ENCODE data around the gene RNF225.
"Not testable (repeated sequence)": the region's sequence is repeated elsewhere in the genome, so short reads cannot be mapped to it uniquely, and the experiment has no call there.

The RNF225 gene

GRCh38 chr19:58366585-58367430 lies 28.6 kb upstream of the RNF225 start:
- Histone ChIP-seq H3K9me3 (ENCODE audit: control insufficient read depth, insufficient read depth, low read depth, low read length) (no peaks in the 10 kb centered on the region), H3K4me3 (ENCODE audit: low read depth, low read length) (no peak overlapping the region), H3K27me3 (ENCODE audit: control insufficient read depth, insufficient read depth, low read length) (no peaks in the 10 kb centered on the region), H3K9ac (ENCODE audit: low read length) (no peak overlapping the region), H3K36me3 (ENCODE audit: control insufficient read depth, insufficient read depth, low read length) (no peaks in the 10 kb centered on the region), H3K4me1 (ENCODE audit: control insufficient read depth, insufficient read depth, low read length) (no peaks in the 10 kb centered on the region), H3K27ac (ENCODE audit: low read depth, low read length) (no peak overlapping the region)

- H3K4me1 ChIP-seq (ENCODE audit: control insufficient read depth, insufficient read depth, low read length) = no peaks in the 10 kb centered on the region
- H3K9ac ChIP-seq (ENCODE audit: low read length) = no peak overlapping the region
- no peaks in the 10 kb centered on the region for H3K36me3 ChIP-seq (ENCODE audit: control insufficient read depth, insufficient read depth, low read length)
- H3K9me3 ChIP-seq (ENCODE audit: control insufficient read depth, insufficient read depth, low read depth, low read length) = no peaks in the 10 kb centered on the region
- no peaks in the 10 kb centered on the region for H3K27me3 ChIP-seq (ENCODE audit: control insufficient read depth, insufficient read depth, low read length)
- no peak overlapping the region for H3K4me3 ChIP-seq (ENCODE audit: low read depth, low read length)
- H3K27ac ChIP-seq (ENCODE audit: low read depth, low read length) = no peak overlapping the region
Measured at GRCh38 chr19:58367698-58368454, 27.6 kb upstream of the RNF225 start.

GRCh38 chr19:58368561-58369360 lies 26.7 kb upstream of the RNF225 start:
- Histone ChIP-seq H3K4me3 (ENCODE audit: low read depth, low read length) (no peak overlapping the region), H3K9me3 (ENCODE audit: control insufficient read depth, insufficient read depth, low read depth, low read length) (no peaks in the 10 kb centered on the region), H3K36me3 (ENCODE audit: control insufficient read depth, insufficient read depth, low read length) (no peaks in the 10 kb centered on the region), H3K27ac (ENCODE audit: low read depth, low read length) (no peak overlapping the region), H3K27me3 (ENCODE audit: control insufficient read depth, insufficient read depth, low read length) (no peaks in the 10 kb centered on the region), H3K4me1 (ENCODE audit: control insufficient read depth, insufficient read depth, low read length) (no peaks in the 10 kb centered on the region), H3K9ac (ENCODE audit: low read length) (no peak overlapping the region)

GRCh38 chr19:58372311-58373133 lies 22.9 kb upstream of the RNF225 start:
- Histone ChIP-seq H3K9me3 (ENCODE audit: control insufficient read depth, insufficient read depth, low read depth, low read length) (no peaks in the 10 kb centered on the region), H3K4me3 (ENCODE audit: low read depth, low read length) (no peak overlapping the region), H3K9ac (ENCODE audit: low read length) (no peak overlapping the region), H3K4me1 (ENCODE audit: control insufficient read depth, insufficient read depth, low read length) (no peaks in the 10 kb centered on the region), H3K27ac (ENCODE audit: low read depth, low read length) (no peak overlapping the region), H3K36me3 (ENCODE audit: control insufficient read depth, insufficient read depth, low read length) (no peaks in the 10 kb centered on the region), H3K27me3 (ENCODE audit: control insufficient read depth, insufficient read depth, low read length) (no peaks in the 10 kb centered on the region)

GRCh38 chr19:58374200-58374599 lies 21.3 kb upstream of the RNF225 start:
- H3K27ac ChIP-seq (ENCODE audit: low read depth, low read length) = no peak overlapping the region
- no peaks in the 10 kb centered on the region for H3K36me3 ChIP-seq (ENCODE audit: control insufficient read depth, insufficient read depth, low read length)
- H3K9me3 ChIP-seq (ENCODE audit: control insufficient read depth, insufficient read depth, low read depth, low read length) = no peaks in the 10 kb centered on the region
- H3K4me3 ChIP-seq (ENCODE audit: low read depth, low read length) = no peak overlapping the region
- no peaks in the 10 kb centered on the region for H3K27me3 ChIP-seq (ENCODE audit: control insufficient read depth, insufficient read depth, low read length)
- H3K4me1 ChIP-seq (ENCODE audit: control insufficient read depth, insufficient read depth, low read length) = no peaks in the 10 kb centered on the region
- no peak overlapping the region for H3K9ac ChIP-seq (ENCODE audit: low read length)

- H3K27me3 ChIP-seq (ENCODE audit: control insufficient read depth, insufficient read depth, low read length); H3K9ac ChIP-seq (ENCODE audit: low read length); H3K9me3 ChIP-seq (ENCODE audit: control insufficient read depth, insufficient read depth, low read depth, low read length): not testable (repeated sequence)
Measured at GRCh38 chr19:58376724-58377123, 18.7 kb upstream of the RNF225 start.

DNA sequence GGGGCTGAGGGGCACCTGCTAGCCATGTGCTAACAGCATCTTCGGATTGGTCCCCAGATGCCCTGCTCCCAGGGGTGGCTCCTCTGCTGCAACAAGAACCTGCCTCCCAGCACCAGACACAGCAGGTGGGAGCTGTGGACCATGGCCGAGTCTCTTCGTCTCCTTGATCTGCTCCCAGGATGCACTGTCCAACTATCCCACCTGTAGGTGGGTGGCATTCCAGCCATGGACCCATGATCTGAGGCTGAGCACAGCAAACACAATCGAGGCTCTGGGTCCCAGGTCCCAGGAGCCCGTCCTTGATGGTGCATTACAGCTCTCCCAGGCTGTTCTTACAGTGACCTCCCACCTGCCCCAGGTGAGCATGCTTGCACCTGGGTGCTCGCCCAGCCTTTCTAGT lies 16.2 kb upstream of the RNF225 start:
- Histone ChIP-seq H3K36me3 (ENCODE audit: control insufficient read depth, insufficient read depth, low read length) (no peaks in the 10 kb centered on the region), H3K9ac (ENCODE audit: low read length) (no peak overlapping the region), H3K4me1 (ENCODE audit: control insufficient read depth, insufficient read depth, low read length) (peaks cover 6% of the 10 kb centered on the region), H3K9me3 (ENCODE audit: control insufficient read depth, insufficient read depth, low read depth, low read length) (no peaks in the 10 kb centered on the region), H3K27ac (ENCODE audit: low read depth, low read length) (no peak overlapping the region), H3K4me3 (ENCODE audit: low read depth, low read length) (no peak overlapping the region), H3K27me3 (ENCODE audit: control insufficient read depth, insufficient read depth, low read length) (no peaks in the 10 kb centered on the region)

More at GRCh38 chr19:58376724-58377123, 18.7 kb upstream of the RNF225 start:
- not testable (repeated sequence) for H3K4me3 ChIP-seq (ENCODE audit: low read depth, low read length); H3K4me1 ChIP-seq (ENCODE audit: control insufficient read depth, insufficient read depth, low read length); H3K36me3 ChIP-seq (ENCODE audit: control insufficient read depth, insufficient read depth, low read length); H3K27ac ChIP-seq (ENCODE audit: low read depth, low read length)

DNA sequence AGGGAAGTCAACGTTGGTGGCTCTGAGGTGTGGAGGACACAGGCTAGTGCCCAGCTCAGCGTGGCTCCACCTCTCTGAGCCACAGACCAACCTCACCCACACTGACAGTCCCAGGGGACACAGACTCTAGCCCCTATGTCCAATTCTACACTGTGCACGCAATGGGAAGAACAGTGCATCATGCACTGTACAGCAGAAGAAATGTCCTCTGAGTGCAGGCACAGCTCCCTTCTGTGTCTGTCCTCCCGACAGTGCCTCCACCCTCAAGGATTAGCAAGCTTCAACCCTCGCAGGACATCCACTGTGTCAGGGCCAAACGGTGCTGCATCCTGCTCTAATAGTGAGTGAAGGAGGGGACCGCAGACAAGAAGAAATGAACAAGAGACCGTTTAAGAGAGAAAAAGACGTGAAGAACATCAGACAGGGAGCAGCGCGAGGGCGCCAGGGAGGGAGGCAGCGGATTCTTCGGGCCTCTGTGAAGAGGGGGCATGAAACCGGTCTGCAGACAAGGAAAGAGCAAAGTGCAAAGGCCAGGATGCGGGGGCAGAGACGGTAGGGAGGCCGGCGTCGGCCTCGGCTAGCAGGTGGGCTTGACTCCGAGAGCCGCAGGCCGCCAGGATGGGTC lies 15.3 kb upstream of the RNF225 start:
- H3K27me3 ChIP-seq (ENCODE audit: control insufficient read depth, insufficient read depth, low read length) = no peaks in the 10 kb centered on the region
- peaks cover 6% of the 10 kb centered on the region for H3K4me1 ChIP-seq (ENCODE audit: control insufficient read depth, insufficient read depth, low read length)
- H3K4me3 ChIP-seq (ENCODE audit: low read depth, low read length) = peak overlapping the region; percentile 80
- H3K9ac ChIP-seq (ENCODE audit: low read length) = peak overlapping the region; percentile 78
- no peaks in the 10 kb centered on the region for H3K9me3 ChIP-seq (ENCODE audit: control insufficient read depth, insufficient read depth, low read depth, low read length)
- H3K36me3 ChIP-seq (ENCODE audit: control insufficient read depth, insufficient read depth, low read length) = no peaks in the 10 kb centered on the region
- peak overlapping the region; percentile 56; the same call in 1 of the 2 replicates for H3K27ac ChIP-seq (ENCODE audit: low read depth, low read length)

DNA sequence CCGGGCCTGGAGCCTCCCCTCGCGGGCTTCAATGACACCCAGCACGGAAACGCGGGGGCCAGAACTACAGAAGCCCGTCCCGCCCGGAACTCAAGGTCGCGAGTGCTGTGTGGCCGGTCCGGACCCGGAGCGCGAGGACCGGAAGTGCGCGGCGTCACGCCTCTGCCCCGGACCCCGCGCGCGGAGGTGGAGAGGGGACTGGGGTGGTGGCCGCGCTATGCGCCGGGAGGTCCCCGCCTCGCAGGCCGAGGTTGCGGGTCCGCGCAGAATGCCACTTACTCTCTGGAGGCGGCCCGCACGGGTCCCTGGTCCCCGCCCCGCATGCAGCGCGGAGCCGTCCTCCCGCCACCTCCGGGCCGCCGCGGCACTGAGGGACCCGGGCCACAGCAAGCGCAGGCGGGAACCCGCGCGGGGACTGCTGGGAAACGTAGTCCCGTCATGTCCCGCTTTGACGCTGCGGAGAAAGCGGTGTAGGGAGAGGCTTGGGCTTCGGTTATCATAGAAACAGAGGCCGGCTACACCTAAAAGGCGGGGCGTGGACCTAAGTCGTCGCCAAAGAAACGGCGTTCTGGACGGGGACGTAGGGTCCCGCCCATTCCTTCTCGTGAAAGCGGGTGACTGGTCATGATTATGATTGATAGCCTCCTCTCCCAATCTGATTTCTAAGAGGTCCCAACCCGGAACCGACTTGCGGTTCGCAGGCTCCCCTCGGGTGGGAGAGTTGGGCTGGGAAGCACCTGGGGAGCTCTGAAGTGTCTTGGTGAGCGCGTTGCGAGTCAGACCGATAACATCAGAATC lies 14.6 kb upstream of the RNF225 start, which contains the start of gene ZNF837:
TSS of gene ZNF837 (minus strand) at position 369 of the 798 bp plus-strand sequence. CDS start 11,698 bp downstream, outside the sequence.
- no peaks in the 10 kb centered on the region for H3K9me3 ChIP-seq (ENCODE audit: control insufficient read depth, insufficient read depth, low read depth, low read length)
- H3K27me3 ChIP-seq (ENCODE audit: control insufficient read depth, insufficient read depth, low read length) = no peaks in the 10 kb centered on the region
- peak within 1 kb of the TSS; percentile 78 for H3K9ac ChIP-seq (ENCODE audit: low read length)
- H3K36me3 ChIP-seq (ENCODE audit: control insufficient read depth, insufficient read depth, low read length) = no peaks in the 10 kb centered on the region
- peak within 1 kb of the TSS; percentile 56; the same call in 1 of the 2 replicates for H3K27ac ChIP-seq (ENCODE audit: low read depth, low read length)
- H3K4me1 ChIP-seq (ENCODE audit: control insufficient read depth, insufficient read depth, low read length) = peaks cover 12% of the 10 kb centered on the region
- H3K4me3 ChIP-seq (ENCODE audit: low read depth, low read length) = peak within 1 kb of the TSS; percentile 80
